Liver (tissue), 9 donors: ENCODE measurements around the gene SYNGR1. TPM values are rescaled to one million over a fixed set of nuclear protein-coding genes. Genes with fewer than 3 reads are reported as not detected.

ENCODE experiments used
- DNase-seq: peaks from one replicate; pipeline ENCODE4 v3.0.0-alpha.2; 2017; ENCODE audit warnings: low spot score
- H3K27ac ChIP-seq, 2 donors: one replicate each; pipeline ENCODE4 v1.7.0; 2013; ENCODE audit warnings: inconsistent platforms in 2 of 2, low read length in 2 of 2, control low read depth in 1 of 2, low read depth in 1 of 2, mild to moderate bottlenecking in 1 of 2
- H3K27me3 ChIP-seq, 4 donors: one replicate each; pipeline versions ENCODE4 v1.6.1 to v1.7.0; 2013; ENCODE audit warnings: low read length in 3 of 4, inconsistent platforms in 1 of 4, mild to moderate bottlenecking in 1 of 4, moderate library complexity in 1 of 4; ENCODE audit not compliant: control insufficient read depth in 4 of 4, insufficient read depth in 4 of 4
- H3K36me3 ChIP-seq, 4 donors: one replicate each; pipeline versions ENCODE4 v1.6.1 to v1.7.0; 2013; ENCODE audit warnings: low read length in 3 of 4, mild to moderate bottlenecking in 3 of 4, low read depth in 1 of 4, moderate library complexity in 1 of 4; ENCODE audit not compliant: control insufficient read depth in 4 of 4, insufficient read depth in 3 of 4
- H3K4me1 ChIP-seq, 4 donors: one replicate each; pipeline versions ENCODE4 v1.6.1 to v1.7.0; 2013; ENCODE audit warnings: low read length in 3 of 4, mild to moderate bottlenecking in 3 of 4, moderate library complexity in 1 of 4; ENCODE audit not compliant: control insufficient read depth in 4 of 4, insufficient read depth in 4 of 4
- H3K4me3 ChIP-seq, 3 donors: one replicate each; pipeline versions ENCODE4 v1.6.1 to v1.7.0; 2013; ENCODE audit warnings: low read length in 3 of 3, control low read depth in 1 of 3, low read depth in 1 of 3, mild to moderate bottlenecking in 1 of 3
- H3K9ac ChIP-seq, 2 donors: one replicate each; pipeline ENCODE4 v1.7.0; 2013; ENCODE audit warnings: low read length in 2 of 2, mild to moderate bottlenecking in 2 of 2, moderate library complexity in 2 of 2, control low read depth in 1 of 2, low read depth in 1 of 2
- H3K9me3 ChIP-seq, 4 donors: one replicate each; pipeline versions ENCODE4 v1.6.1 to v1.7.0; 2013; ENCODE audit warnings: low read length in 3 of 4; ENCODE audit not compliant: control insufficient read depth in 4 of 4
- ATF3 ChIP-seq: IDR thresholded peaks from 2 replicates; pipeline ENCODE4 v1.6.1; 2016; ENCODE audit warnings: antibody characterized with exemption
- EGR1 ChIP-seq, 2 donors: IDR thresholded peaks; 2 replicates each; pipeline ENCODE4 v1.6.1; 2016 to 2018; ENCODE audit warnings: antibody characterized with exemption in 2 of 2, low read depth in 2 of 2
- FOXA1 ChIP-seq: IDR thresholded peaks from 2 replicates; pipeline ENCODE4 v1.6.1; 2016; ENCODE audit warnings: antibody characterized with exemption
- FOXA2 ChIP-seq: IDR thresholded peaks from 2 replicates; pipeline ENCODE4 v1.6.1; 2016; ENCODE audit warnings: antibody characterized with exemption
- GABPA ChIP-seq, 2 donors: IDR thresholded peaks in 1 of 2; conservative IDR thresholded peaks in 1 of 2; 2 replicates each; pipeline ENCODE4 v1.6.1; 2016; ENCODE audit warnings: antibody characterized with exemption in 2 of 2, mild to moderate bottlenecking in 1 of 2, moderate library complexity in 1 of 2
- HNF4A ChIP-seq, 2 donors: conservative IDR thresholded peaks; 2 replicates each; pipeline ENCODE4 v1.6.1; 2016; ENCODE audit warnings: antibody characterized with exemption in 2 of 2, mild to moderate bottlenecking in 2 of 2
- HNF4G ChIP-seq: IDR thresholded peaks from 2 replicates; pipeline ENCODE4 v1.6.1; 2016; ENCODE audit warnings: antibody characterized with exemption
- JUND ChIP-seq, 2 donors: IDR thresholded peaks; 2 replicates each; pipeline ENCODE4 v1.6.1; 2016; ENCODE audit warnings: antibody characterized with exemption in 2 of 2
- MAX ChIP-seq: IDR thresholded peaks from 2 replicates; pipeline ENCODE4 v1.6.1; 2016; ENCODE audit warnings: antibody characterized with exemption
- NR2F2 ChIP-seq: IDR thresholded peaks from 2 replicates; pipeline ENCODE4 v1.6.1; 2016; ENCODE audit warnings: antibody characterized with exemption
- RAD21 ChIP-seq, 2 donors: IDR thresholded peaks; 2 replicates each; pipeline ENCODE4 v1.6.1; 2016; ENCODE audit warnings: antibody characterized with exemption in 2 of 2, mild to moderate bottlenecking in 2 of 2
- SP1 ChIP-seq: IDR thresholded peaks from 2 replicates; pipeline ENCODE4 v1.6.1; 2018; ENCODE audit warnings: antibody characterized with exemption, mild to moderate bottlenecking
- TAF1 ChIP-seq: conservative IDR thresholded peaks from 2 replicates; pipeline ENCODE4 v1.6.1; 2016; ENCODE audit warnings: antibody characterized with exemption, mild to moderate bottlenecking
- YY1 ChIP-seq: IDR thresholded peaks from 2 replicates; pipeline ENCODE4 v1.6.1; 2016; ENCODE audit warnings: antibody characterized with exemption, mild to moderate bottlenecking
- WGBS: extraction: QIAGEN DNeasy Blood & Tissue Kit; methylation state at CpG from one replicate; pipeline ENCODE4 v1.1.7; 2013; 5-methylcytosine and 5-hydroxymethylcytosine counted together
- polyA plus RNA-seq, 2 donors: library from polyadenylated mRNA; stranded (reverse) in 1 of 2; unstranded in 1 of 2; fragments of 200-250 nt in 1 of 2; fragments of >200 nt in 1 of 2; fragmentation: Nextera tagmentation in 1 of 2; extraction: Ambion mirVana in 1 of 2; gene quantifications; one replicate each; pipeline versions ENCODE4 v1.2.1 to v1.2.3, GENCODE V29; 2013 to 2015
- total RNA-seq, 2 donors: library from RNA; depleted of rRNA; stranded (reverse); fragments of >200 nt; gene quantifications; one replicate each; pipeline ENCODE4 v1.2.3, GENCODE V29; 2014
- TF ChIP-seq, protein P1 (sequence below): IDR thresholded peaks from 2 replicates; pipeline ENCODE4 v1.6.1; 2016; ENCODE audit warnings: antibody characterized with exemption
- TF ChIP-seq, protein P2 (sequence below): IDR thresholded peaks from 2 replicates; pipeline ENCODE4 v1.6.1; 2016; ENCODE audit warnings: antibody characterized with exemption, mild to moderate bottlenecking
- TF ChIP-seq, protein P3 (sequence below): fragments of 150-350 bp; IDR thresholded peaks from 2 replicates; pipeline ENCODE4 v1.5.1; 2017; ENCODE audit warnings: improper control_type of control experiment, low read depth, low read length; ENCODE audit not compliant: missing input control
- donor health status: healthy.
- donor health status: healthy.
- donor health status: healthy.
- donor health status: healthy.
- donor health status: healthy.

Gene SYNGR1
- total and polyA plus RNA-seq, 4 donors: 1.8 to 21.9 (median 5.2) TPM

GRCh38 chr22:39419911-39420310 lies 70.1 kb downstream of the SYNGR1 start:
- no peaks in the 10 kb centered on the region for H3K9me3 ChIP-seq
- H3K4me3 ChIP-seq: no peak overlapping the region
- no peak overlapping the region for H3K9ac ChIP-seq
- no peaks in the 10 kb centered on the region for H3K27me3 ChIP-seq
- no peak for DNase-seq
- H3K36me3 ChIP-seq: peaks cover 3 to 73% (median 42%) of the 10 kb centered on the region in 4 donors
- TF ChIP-seq HNF4G: no peak
- TF ChIP-seq SP1: no peak
- TF ChIP-seq FOXA1: no peak
- no peak for TF ChIP-seq RAD21 (IDR thresholded peaks at IDR 0.05)
- no peak for TF ChIP-seq HNF4A (conservative IDR thresholded peaks at IDR 0.05)
- no peak for TF ChIP-seq ATF3
- no peak for TF ChIP-seq JUND (IDR thresholded peaks at IDR 0.05)
- TF ChIP-seq TAF1: no peak
- TF ChIP-seq, protein P1, sequence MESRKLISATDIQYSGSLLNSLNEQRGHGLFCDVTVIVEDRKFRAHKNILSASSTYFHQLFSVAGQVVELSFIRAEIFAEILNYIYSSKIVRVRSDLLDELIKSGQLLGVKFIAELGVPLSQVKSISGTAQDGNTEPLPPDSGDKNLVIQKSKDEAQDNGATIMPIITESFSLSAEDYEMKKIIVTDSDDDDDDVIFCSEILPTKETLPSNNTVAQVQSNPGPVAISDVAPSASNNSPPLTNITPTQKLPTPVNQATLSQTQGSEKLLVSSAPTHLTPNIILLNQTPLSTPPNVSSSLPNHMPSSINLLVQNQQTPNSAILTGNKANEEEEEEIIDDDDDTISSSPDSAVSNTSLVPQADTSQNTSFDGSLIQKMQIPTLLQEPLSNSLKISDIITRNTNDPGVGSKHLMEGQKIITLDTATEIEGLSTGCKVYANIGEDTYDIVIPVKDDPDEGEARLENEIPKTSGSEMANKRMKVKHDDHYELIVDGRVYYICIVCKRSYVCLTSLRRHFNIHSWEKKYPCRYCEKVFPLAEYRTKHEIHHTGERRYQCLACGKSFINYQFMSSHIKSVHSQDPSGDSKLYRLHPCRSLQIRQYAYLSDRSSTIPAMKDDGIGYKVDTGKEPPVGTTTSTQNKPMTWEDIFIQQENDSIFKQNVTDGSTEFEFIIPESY: no peak
- no peak for TF ChIP-seq NR2F2
- no peak for TF ChIP-seq YY1
- no peak for TF ChIP-seq EGR1 (IDR thresholded peaks at IDR 0.05; ENCODE audit: low read depth in 2 of 2)
- no peak for TF ChIP-seq GABPA (IDR thresholded peaks at IDR 0.05 in 1 of 2, conservative IDR thresholded peaks at IDR 0.05 in 1 of 2)
- peaks cover 0 to 5% (median 2%) of the 10 kb centered on the region in 4 donors for H3K4me1 ChIP-seq
- 97% methylated on average over 5 of the region's 5 CpGs for WGBS
- no peak overlapping the region for H3K27ac ChIP-seq

- TF ChIP-seq HNF4A (conservative IDR thresholded peaks at IDR 0.05): no peak
- TF ChIP-seq TAF1: no peak
- no peak for TF ChIP-seq GABPA (IDR thresholded peaks at IDR 0.05 in 1 of 2, conservative IDR thresholded peaks at IDR 0.05 in 1 of 2)
- no peak for TF ChIP-seq YY1
- TF ChIP-seq FOXA2: no peak
- TF ChIP-seq, protein P1: no peak
- no peak for TF ChIP-seq HNF4G
- TF ChIP-seq MAX: no peak
- no peak for TF ChIP-seq EGR1 (IDR thresholded peaks at IDR 0.05; ENCODE audit: low read depth in 2 of 2)
- TF ChIP-seq, protein P2, sequence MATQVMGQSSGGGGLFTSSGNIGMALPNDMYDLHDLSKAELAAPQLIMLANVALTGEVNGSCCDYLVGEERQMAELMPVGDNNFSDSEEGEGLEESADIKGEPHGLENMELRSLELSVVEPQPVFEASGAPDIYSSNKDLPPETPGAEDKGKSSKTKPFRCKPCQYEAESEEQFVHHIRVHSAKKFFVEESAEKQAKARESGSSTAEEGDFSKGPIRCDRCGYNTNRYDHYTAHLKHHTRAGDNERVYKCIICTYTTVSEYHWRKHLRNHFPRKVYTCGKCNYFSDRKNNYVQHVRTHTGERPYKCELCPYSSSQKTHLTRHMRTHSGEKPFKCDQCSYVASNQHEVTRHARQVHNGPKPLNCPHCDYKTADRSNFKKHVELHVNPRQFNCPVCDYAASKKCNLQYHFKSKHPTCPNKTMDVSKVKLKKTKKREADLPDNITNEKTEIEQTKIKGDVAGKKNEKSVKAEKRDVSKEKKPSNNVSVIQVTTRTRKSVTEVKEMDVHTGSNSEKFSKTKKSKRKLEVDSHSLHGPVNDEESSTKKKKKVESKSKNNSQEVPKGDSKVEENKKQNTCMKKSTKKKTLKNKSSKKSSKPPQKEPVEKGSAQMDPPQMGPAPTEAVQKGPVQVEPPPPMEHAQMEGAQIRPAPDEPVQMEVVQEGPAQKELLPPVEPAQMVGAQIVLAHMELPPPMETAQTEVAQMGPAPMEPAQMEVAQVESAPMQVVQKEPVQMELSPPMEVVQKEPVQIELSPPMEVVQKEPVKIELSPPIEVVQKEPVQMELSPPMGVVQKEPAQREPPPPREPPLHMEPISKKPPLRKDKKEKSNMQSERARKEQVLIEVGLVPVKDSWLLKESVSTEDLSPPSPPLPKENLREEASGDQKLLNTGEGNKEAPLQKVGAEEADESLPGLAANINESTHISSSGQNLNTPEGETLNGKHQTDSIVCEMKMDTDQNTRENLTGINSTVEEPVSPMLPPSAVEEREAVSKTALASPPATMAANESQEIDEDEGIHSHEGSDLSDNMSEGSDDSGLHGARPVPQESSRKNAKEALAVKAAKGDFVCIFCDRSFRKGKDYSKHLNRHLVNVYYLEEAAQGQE: no peak
- TF ChIP-seq SP1: no peak
- TF ChIP-seq, protein P3, sequence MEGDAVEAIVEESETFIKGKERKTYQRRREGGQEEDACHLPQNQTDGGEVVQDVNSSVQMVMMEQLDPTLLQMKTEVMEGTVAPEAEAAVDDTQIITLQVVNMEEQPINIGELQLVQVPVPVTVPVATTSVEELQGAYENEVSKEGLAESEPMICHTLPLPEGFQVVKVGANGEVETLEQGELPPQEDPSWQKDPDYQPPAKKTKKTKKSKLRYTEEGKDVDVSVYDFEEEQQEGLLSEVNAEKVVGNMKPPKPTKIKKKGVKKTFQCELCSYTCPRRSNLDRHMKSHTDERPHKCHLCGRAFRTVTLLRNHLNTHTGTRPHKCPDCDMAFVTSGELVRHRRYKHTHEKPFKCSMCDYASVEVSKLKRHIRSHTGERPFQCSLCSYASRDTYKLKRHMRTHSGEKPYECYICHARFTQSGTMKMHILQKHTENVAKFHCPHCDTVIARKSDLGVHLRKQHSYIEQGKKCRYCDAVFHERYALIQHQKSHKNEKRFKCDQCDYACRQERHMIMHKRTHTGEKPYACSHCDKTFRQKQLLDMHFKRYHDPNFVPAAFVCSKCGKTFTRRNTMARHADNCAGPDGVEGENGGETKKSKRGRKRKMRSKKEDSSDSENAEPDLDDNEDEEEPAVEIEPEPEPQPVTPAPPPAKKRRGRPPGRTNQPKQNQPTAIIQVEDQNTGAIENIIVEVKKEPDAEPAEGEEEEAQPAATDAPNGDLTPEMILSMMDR: no peak
- H3K9me3 ChIP-seq: no peaks in the 10 kb centered on the region
- DNase-seq: no peak
These were observed 71.9 kb downstream of the SYNGR1 start for GRCh38 chr22:39421691-39422090.

More at GRCh38 chr22:39421691-39422090, 71.9 kb downstream of the SYNGR1 start:
- Histone ChIP-seq H3K9ac (no peak overlapping the region), H3K4me3 (no peak overlapping the region), H3K27me3 (no peaks in the 10 kb centered on the region), H3K36me3 (peaks cover 5 to 73% (median 47%) of the 10 kb centered on the region in 4 donors), H3K4me1 (no peaks in the 10 kb centered on the region), H3K27ac (no peak overlapping the region)
- 96% methylated on average over 11 of the region's 11 CpGs for WGBS
